ENCODE results near the gene IFI16. TPM values are rescaled to one million over a fixed set of nuclear protein-coding genes. Genes with fewer than 3 reads are reported as not detected.

IFI16 gene
- total RNA-seq (2021) = 2.9 and 3.4 TPM in 2 replicates
- long read RNA-seq, partial matches to known transcripts = 0 of 3 reads
- long read RNA-seq, other reads (novel, unspliced or antisense) = 3 of 3 reads

DNA sequence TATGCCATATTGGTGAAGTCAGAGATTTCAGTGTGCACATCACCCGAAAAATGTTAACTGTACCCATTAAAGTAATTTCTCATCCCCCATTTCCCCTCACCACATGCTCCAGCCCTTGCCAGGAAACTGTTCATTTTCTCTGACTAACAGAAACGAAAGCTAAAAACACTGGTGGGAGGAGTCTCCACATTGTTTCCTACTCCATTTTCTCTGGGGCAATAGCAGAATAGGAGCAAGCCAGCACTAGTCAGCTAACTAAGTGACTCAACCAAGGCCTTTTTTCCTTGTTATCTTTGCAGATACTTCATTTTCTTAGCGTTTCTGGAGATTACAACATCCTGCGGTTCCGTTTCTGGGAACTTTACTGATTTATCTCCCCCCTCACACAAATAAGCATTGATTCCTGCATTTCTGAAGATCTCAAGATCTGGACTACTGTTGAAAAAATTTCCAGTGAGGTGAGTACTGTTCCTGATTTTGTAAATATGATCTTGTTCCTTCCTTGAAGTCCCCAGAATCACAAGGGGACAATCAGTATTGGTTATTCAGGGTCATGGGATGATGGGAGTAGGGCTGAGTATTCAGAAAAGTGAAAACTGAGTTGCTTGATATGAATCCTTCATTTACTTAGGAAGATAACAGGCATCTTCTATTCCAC, at the start of gene IFI16:
IFI16 (plus strand) TSS at position 204 of the 658 bp plus-strand sequence. CDS start 4,774 bp downstream, outside the sequence.
- H3K79me2 ChIP-seq (ENCODE audit: insufficient read depth, low read length) = no peaks in the 10 kb centered on the region
- peaks cover 9% of the 10 kb centered on the region; the same call in 1 of the 2 replicates for H3K4me1 ChIP-seq (ENCODE audit: insufficient read depth, low read length)
- Mint-ChIP-seq H3K4me1 (peaks cover 46 to 48% of the 10 kb centered on the region in 2 experiments), H3K9me3 (no peaks in the 10 kb centered on the region), H3K4me3 (no peak within 1 kb of the TSS), H3K36me3 (ENCODE audit: insufficient read depth in 1 of 3, low read depth in 3 of 3) (no peaks in the 10 kb centered on the region), H3K27ac (no peak within 1 kb of the TSS), H3K27me3 (ENCODE audit: low read depth) (peaks cover 5% of the 10 kb centered on the region)
- H3K23me2 ChIP-seq (ENCODE audit: insufficient read length, low read depth, low read length, poor library complexity, severe bottlenecking) = peaks cover 7% of the 10 kb centered on the region
- no peak within 1 kb of the TSS for H4K8ac ChIP-seq (replicated peaks; ENCODE audit: insufficient read length, low read depth, low read length)
- H3K23ac ChIP-seq (ENCODE audit: insufficient read length, low read depth, low read length) = no peak within 1 kb of the TSS
- no peak within 1 kb of the TSS for H2BK5ac ChIP-seq (ENCODE audit: insufficient read length, low read length)
- H2AK5ac ChIP-seq (ENCODE audit: insufficient read length, low read length) = no peak within 1 kb of the TSS
- H2BK15ac ChIP-seq (ENCODE audit: low read depth, low read length) = no peak within 1 kb of the TSS
- no peak for DNase-seq
- no peak within 1 kb of the TSS for H3K14ac ChIP-seq (ENCODE audit: insufficient read depth, low read length)
- H4K20me1 ChIP-seq (ENCODE audit: control insufficient read depth, insufficient read depth, insufficient read length) = no peaks in the 10 kb centered on the region
- H3K18ac ChIP-seq (ENCODE audit: insufficient read length, low read depth, low read length) = no peak within 1 kb of the TSS
- TF ChIP-seq, protein P1, sequence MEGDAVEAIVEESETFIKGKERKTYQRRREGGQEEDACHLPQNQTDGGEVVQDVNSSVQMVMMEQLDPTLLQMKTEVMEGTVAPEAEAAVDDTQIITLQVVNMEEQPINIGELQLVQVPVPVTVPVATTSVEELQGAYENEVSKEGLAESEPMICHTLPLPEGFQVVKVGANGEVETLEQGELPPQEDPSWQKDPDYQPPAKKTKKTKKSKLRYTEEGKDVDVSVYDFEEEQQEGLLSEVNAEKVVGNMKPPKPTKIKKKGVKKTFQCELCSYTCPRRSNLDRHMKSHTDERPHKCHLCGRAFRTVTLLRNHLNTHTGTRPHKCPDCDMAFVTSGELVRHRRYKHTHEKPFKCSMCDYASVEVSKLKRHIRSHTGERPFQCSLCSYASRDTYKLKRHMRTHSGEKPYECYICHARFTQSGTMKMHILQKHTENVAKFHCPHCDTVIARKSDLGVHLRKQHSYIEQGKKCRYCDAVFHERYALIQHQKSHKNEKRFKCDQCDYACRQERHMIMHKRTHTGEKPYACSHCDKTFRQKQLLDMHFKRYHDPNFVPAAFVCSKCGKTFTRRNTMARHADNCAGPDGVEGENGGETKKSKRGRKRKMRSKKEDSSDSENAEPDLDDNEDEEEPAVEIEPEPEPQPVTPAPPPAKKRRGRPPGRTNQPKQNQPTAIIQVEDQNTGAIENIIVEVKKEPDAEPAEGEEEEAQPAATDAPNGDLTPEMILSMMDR (conservative IDR thresholded peaks at IDR 0.05) = no peak
- H3K9me3 ChIP-seq (ENCODE audit: control insufficient read depth, low read depth, low read length) = no peaks in the 10 kb centered on the region
- H3T11ph ChIP-seq (ENCODE audit: low read length) = no peak within 1 kb of the TSS
- no peak within 1 kb of the TSS for H4K5ac ChIP-seq (ENCODE audit: insufficient read length, low read depth, low read length)
- no peak within 1 kb of the TSS for H2BK120ac ChIP-seq (ENCODE audit: low read depth, low read length, poor library complexity, severe bottlenecking)
- H4K91ac ChIP-seq (ENCODE audit: insufficient read length, low read depth, low read length) = no peak within 1 kb of the TSS
- no peak within 1 kb of the TSS for H2BK12ac ChIP-seq (ENCODE audit: insufficient read length, low read depth, low read length)
- WGBS (ENCODE audit: extremely low coverage, insufficient read length, low lambda C conversion rate) = no CpG with 5 or more reads among the region's 5 CpGs
- no peak within 1 kb of the TSS for H2BK20ac ChIP-seq (ENCODE audit: low read depth, low read length, poor library complexity, severe bottlenecking)
- H3K56ac ChIP-seq (ENCODE audit: insufficient read length, low read depth, low read length) = no peak within 1 kb of the TSS
- peaks cover 18% of the 10 kb centered on the region; the same call in 1 of the 2 replicates for H3K27me3 ChIP-seq (ENCODE audit: insufficient read depth, low read length)
- no peak within 1 kb of the TSS for H3K4ac ChIP-seq (ENCODE audit: low read depth, low read length)
- H3K4me2 ChIP-seq (ENCODE audit: insufficient read depth, insufficient read length, low read length) = no peak within 1 kb of the TSS
- no peak within 1 kb of the TSS for H2AFZ ChIP-seq (ENCODE audit: low read length)
- H3K9ac ChIP-seq (ENCODE audit: extremely low read depth, insufficient read length, low read length) = no peak within 1 kb of the TSS
- no peaks in the 10 kb centered on the region for H3K79me1 ChIP-seq (ENCODE audit: insufficient read depth, low read depth, low read length, poor library complexity, severe bottlenecking)
- H3K27ac ChIP-seq (ENCODE audit: insufficient read length, low read depth, low read length) = no peak within 1 kb of the TSS
